ENCODE results near the gene ITM2A.

The ITM2A gene

DNA sequence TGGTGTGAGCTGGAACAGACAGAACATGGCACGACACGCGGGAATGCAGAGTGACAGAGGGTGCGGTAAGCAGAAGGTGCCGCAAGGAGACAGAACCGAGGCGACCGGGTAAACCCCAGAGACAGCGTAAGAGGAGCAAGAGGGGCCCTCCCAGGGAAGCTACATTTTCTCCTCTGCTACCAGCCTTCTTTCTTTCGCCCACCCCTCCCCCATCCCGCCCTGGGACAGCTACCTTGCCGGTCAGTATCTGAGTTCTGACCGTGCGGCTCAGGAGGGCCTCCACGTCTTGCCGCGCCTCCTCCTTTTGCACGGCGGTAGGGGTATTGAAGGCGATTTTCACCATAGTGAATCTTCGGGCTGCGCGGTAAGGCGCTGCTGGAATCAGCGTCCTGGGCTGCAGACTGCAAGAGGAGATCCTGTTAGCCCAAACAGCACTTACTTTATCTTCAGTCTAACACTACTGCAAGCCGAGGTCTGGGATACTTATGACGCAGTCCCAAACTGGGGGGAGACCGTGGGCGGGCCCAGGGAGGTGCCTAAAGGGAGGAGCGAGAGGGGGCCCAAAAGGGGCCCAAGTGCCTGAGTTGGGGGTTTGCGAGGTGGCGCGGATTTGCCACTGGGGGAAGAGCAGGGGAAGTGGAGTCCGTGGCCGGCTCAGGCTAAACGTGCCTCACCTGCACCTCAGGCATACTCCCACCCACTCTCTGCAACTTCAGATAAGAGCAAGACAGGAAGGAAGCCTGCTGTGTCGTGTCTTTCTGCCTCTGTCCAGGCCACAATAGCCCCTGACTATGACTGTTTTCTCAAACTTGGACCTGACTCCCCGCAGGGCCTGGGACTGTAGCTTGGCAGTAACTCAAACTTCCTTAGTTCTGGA, at the start of gene ITM2A:
TSS of gene ITM2A (minus strand) at position 462 of the 877 bp plus-strand sequence. CDS start at position 343, 119 bp downstream.
- Histone ChIP-seq H4K20me1 (ENCODE audit: insufficient read depth, low read length) (no peaks in the 10 kb centered on the region), H3K36me3 (ENCODE audit: insufficient read depth, low read length) (no peaks in the 10 kb centered on the region), H3K9ac (ENCODE audit: low read depth, low read length) (no peak within 1 kb of the TSS), H3K9me3 (ENCODE audit: insufficient read depth, low read length, severe bottlenecking) (no peaks in the 10 kb centered on the region), H3K27ac (ENCODE audit: low read length) (no peak within 1 kb of the TSS), H3K27me3 (ENCODE audit: insufficient read depth, low read length, poor library complexity) (no peaks in the 10 kb centered on the region), H3K4me1 (ENCODE audit: insufficient read depth, low read length) (no peaks in the 10 kb centered on the region), H3K4me2 (ENCODE audit: insufficient read depth, low read length) (no peak within 1 kb of the TSS), H3K4me3 (ENCODE audit: low read depth in 1 of 2, low read length in 2 of 2) (no peak within 1 kb of the TSS), H3K79me2 (ENCODE audit: insufficient read depth, low read length) (no peaks in the 10 kb centered on the region), H2AFZ (ENCODE audit: low read depth, low read length) (no peak within 1 kb of the TSS)
- DNase-seq = no peak
- TF ChIP-seq EZH2 (IDR thresholded peaks at IDR 0.05; ENCODE audit: borderline replicate concordance, low read depth, low read length, severe bottlenecking) = no peak
- TF ChIP-seq, protein P1, sequence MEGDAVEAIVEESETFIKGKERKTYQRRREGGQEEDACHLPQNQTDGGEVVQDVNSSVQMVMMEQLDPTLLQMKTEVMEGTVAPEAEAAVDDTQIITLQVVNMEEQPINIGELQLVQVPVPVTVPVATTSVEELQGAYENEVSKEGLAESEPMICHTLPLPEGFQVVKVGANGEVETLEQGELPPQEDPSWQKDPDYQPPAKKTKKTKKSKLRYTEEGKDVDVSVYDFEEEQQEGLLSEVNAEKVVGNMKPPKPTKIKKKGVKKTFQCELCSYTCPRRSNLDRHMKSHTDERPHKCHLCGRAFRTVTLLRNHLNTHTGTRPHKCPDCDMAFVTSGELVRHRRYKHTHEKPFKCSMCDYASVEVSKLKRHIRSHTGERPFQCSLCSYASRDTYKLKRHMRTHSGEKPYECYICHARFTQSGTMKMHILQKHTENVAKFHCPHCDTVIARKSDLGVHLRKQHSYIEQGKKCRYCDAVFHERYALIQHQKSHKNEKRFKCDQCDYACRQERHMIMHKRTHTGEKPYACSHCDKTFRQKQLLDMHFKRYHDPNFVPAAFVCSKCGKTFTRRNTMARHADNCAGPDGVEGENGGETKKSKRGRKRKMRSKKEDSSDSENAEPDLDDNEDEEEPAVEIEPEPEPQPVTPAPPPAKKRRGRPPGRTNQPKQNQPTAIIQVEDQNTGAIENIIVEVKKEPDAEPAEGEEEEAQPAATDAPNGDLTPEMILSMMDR (IDR thresholded peaks at IDR 0.05; ENCODE audit: borderline replicate concordance, extremely low read depth, low read length, poor library complexity, severe bottlenecking) = no peak
- ATAC-seq (ENCODE audit: insufficient read depth, low read depth) = no peak

DNA sequence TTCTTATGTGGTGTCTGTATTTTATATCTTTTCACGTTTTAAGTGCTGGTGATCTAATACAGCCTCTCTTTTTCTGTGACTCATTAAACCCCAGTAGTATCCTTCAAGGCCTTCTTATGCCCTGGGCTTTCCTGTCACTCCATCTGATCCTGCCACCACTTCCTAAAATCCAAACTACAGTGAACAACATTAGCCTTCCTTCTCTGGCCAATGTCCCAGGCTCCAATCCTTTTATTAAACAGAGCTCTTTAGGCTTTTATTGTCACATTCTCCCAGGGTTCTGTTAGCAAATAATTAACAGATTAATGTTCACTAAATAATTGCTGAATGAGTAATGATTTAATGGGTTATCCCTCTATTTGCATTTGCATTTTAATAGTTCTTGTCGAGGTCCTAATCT, 47.9 kb upstream of the ITM2A start:
- no peak overlapping the region for H3K4me2 ChIP-seq (ENCODE audit: insufficient read depth, low read length)
- H4K20me1 ChIP-seq (ENCODE audit: insufficient read depth, low read length) = no peaks in the 10 kb centered on the region
- ATAC-seq (ENCODE audit: insufficient read depth, low read depth) (no peak), DNase-seq (no peak)
- H3K27me3 ChIP-seq (ENCODE audit: insufficient read depth, low read length, poor library complexity) = no peaks in the 10 kb centered on the region
- no peak overlapping the region for H2AFZ ChIP-seq (ENCODE audit: low read depth, low read length)
- TF ChIP-seq, protein P1 (IDR thresholded peaks at IDR 0.05; ENCODE audit: borderline replicate concordance, extremely low read depth, low read length, poor library complexity, severe bottlenecking) = no peak
- TF ChIP-seq EZH2 (IDR thresholded peaks at IDR 0.05; ENCODE audit: borderline replicate concordance, low read depth, low read length, severe bottlenecking) = no peak
- no peaks in the 10 kb centered on the region for H3K79me2 ChIP-seq (ENCODE audit: insufficient read depth, low read length)
- H3K4me1 ChIP-seq (ENCODE audit: insufficient read depth, low read length) = peaks cover 3% of the 10 kb centered on the region; the same call in 1 of the 2 replicates
- no peak overlapping the region for H3K9ac ChIP-seq (ENCODE audit: low read depth, low read length)
- H3K27ac ChIP-seq (ENCODE audit: low read length) = no peak overlapping the region
- H3K36me3 ChIP-seq (ENCODE audit: insufficient read depth, low read length) = no peaks in the 10 kb centered on the region
- no peaks in the 10 kb centered on the region for H3K9me3 ChIP-seq (ENCODE audit: insufficient read depth, low read length, severe bottlenecking)
- H3K4me3 ChIP-seq (ENCODE audit: low read depth in 1 of 2, low read length in 2 of 2) = no peak overlapping the region

DNA sequence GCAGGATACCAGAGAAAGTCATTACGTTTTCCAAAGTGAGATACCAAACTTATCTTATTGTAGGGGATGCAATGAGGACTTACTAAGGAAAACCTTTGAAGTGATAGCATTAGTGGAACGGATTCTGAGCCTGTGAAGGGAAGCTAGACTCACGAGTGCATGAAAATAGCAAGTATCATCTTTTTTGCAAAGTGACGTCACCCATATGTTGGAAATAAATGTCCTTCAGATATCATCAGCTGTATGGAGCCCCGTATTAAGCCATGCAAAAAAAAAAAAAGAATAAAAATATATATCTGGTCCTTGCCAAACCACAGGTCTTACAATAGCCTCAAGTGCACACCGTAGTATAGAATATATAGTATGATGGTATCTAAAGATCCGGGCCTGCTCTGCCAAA, 46.8 kb upstream of the ITM2A start:
- ATAC-seq (ENCODE audit: insufficient read depth, low read depth) (no peak), DNase-seq (no peak)
- Histone ChIP-seq H3K79me2 (ENCODE audit: insufficient read depth, low read length) (no peaks in the 10 kb centered on the region), H3K27me3 (ENCODE audit: insufficient read depth, low read length, poor library complexity) (no peaks in the 10 kb centered on the region), H2AFZ (ENCODE audit: low read depth, low read length) (no peak overlapping the region), H3K4me2 (ENCODE audit: insufficient read depth, low read length) (no peak overlapping the region), H3K4me1 (ENCODE audit: insufficient read depth, low read length) (peaks cover 3% of the 10 kb centered on the region; the same call in 1 of the 2 replicates), H3K9ac (ENCODE audit: low read depth, low read length) (no peak overlapping the region), H3K27ac (ENCODE audit: low read length) (no peak overlapping the region), H3K9me3 (ENCODE audit: insufficient read depth, low read length, severe bottlenecking) (no peaks in the 10 kb centered on the region), H3K4me3 (ENCODE audit: low read depth in 1 of 2, low read length in 2 of 2) (no peak overlapping the region), H3K36me3 (ENCODE audit: insufficient read depth, low read length) (no peaks in the 10 kb centered on the region), H4K20me1 (ENCODE audit: insufficient read depth, low read length) (no peaks in the 10 kb centered on the region)
- TF ChIP-seq, protein P1 (IDR thresholded peaks at IDR 0.05; ENCODE audit: borderline replicate concordance, extremely low read depth, low read length, poor library complexity, severe bottlenecking) = no peak
- TF ChIP-seq EZH2 (IDR thresholded peaks at IDR 0.05; ENCODE audit: borderline replicate concordance, low read depth, low read length, severe bottlenecking) = no peak
